ENCODE results near the gene NUBP2. TPM values are rescaled to one million over a fixed set of nuclear protein-coding genes. Genes with fewer than 3 reads are reported as not detected.
A peak's percentile ranks its signal among the peaks of the same experiment; 100 is the strongest.

The NUBP2 gene
- total RNA-seq, 4 donors from 2014 or later: 47.1 to 99.9 (median 59.3) TPM

DNA sequence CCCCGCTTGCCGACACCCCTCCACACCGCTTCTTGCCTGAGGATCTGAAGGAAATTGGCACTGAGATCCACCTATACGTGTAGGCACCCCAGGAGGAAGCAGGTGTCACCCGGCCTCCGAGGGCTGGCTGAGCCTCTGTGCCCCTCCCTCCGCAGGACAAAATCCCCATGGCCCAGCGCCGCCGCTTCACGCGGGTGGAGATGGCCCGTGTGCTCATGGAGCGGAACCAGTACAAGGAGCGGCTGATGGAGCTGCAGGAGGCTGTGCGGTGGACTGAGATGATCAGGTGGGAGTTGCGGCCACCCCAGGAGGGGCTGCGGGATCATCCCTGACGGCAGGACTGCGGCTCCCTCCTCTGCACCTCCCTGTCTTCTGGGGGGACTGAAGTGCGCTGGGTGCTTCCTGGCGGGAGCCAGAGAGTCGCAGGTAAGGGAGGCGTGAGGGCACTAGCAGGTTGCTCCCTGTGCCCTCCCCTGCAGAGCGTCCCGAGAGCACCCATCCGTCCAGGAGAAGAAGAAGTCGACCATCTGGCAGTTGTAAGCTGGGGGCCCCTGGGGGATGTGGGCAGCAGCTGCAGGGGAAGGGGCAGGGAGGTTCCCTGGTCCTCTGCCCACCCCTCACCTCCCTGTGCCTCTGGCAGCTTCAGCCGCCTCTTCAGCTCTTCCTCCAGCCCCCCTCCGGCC, 20.4 kb upstream of the NUBP2 start:
- no peaks in the 10 kb centered on the region for H3K27me3 ChIP-seq
- H3K36me3 ChIP-seq: peaks cover 0 to 83% (median 0%) of the 10 kb centered on the region in 3 donors
- no peaks in the 10 kb centered on the region for H3K9me3 ChIP-seq
- TF ChIP-seq, protein P1, sequence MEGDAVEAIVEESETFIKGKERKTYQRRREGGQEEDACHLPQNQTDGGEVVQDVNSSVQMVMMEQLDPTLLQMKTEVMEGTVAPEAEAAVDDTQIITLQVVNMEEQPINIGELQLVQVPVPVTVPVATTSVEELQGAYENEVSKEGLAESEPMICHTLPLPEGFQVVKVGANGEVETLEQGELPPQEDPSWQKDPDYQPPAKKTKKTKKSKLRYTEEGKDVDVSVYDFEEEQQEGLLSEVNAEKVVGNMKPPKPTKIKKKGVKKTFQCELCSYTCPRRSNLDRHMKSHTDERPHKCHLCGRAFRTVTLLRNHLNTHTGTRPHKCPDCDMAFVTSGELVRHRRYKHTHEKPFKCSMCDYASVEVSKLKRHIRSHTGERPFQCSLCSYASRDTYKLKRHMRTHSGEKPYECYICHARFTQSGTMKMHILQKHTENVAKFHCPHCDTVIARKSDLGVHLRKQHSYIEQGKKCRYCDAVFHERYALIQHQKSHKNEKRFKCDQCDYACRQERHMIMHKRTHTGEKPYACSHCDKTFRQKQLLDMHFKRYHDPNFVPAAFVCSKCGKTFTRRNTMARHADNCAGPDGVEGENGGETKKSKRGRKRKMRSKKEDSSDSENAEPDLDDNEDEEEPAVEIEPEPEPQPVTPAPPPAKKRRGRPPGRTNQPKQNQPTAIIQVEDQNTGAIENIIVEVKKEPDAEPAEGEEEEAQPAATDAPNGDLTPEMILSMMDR (IDR thresholded peaks at IDR 0.05): no peak
- TF ChIP-seq POLR2A (IDR thresholded peaks at IDR 0.05): no peak
- DNase-seq: no peak
- no peak overlapping the region for H3K4me3 ChIP-seq
- peaks cover 0 to 5% (median 2%) of the 10 kb centered on the region in 4 donors for H3K4me1 ChIP-seq
- H3K27ac ChIP-seq: no peak overlapping the region

DNA sequence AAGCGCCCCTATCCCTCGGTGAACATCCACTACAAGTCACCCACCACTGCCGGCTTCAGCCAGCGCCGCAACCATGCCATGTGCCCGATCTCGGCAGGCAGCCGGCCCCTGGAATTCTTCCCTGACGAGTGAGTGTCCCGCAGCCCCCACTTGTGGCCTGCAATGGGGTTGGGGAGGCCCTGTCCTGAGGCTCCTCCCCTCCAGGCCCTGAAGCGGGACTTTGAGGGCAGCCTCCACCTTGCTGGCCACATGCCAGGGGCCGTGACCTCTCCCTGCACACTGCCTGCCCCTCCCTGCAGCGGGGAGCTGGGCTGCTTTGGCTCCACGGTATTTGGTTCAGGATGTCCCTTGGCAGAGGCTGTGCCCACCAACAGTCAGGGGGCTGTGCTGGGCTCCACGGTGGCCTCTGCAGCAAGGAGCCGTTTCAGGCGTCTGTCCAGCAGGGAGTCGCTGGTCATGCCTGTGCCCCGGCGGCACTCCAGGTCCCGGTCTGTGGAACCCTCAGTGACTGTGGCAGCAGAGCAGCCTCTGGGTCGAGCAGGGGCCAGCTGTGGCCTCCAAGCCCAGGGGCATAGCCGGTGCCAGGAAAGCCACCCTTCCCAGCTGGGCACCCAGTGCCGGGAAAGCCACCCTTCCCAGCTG, 19.8 kb upstream of the NUBP2 start:
- Histone ChIP-seq H3K27ac (no peak overlapping the region), H3K4me3 (no peak overlapping the region), H3K27me3 (no peaks in the 10 kb centered on the region), H3K36me3 (peaks cover 0 to 90% (median 0%) of the 10 kb centered on the region in 3 donors), H3K4me1 (no peaks in the 10 kb centered on the region), H3K9me3 (no peaks in the 10 kb centered on the region)
- TF ChIP-seq, protein P1 (IDR thresholded peaks at IDR 0.05): no peak
- no peak for TF ChIP-seq POLR2A (IDR thresholded peaks at IDR 0.05)
- DNase-seq: no peak

DNA sequence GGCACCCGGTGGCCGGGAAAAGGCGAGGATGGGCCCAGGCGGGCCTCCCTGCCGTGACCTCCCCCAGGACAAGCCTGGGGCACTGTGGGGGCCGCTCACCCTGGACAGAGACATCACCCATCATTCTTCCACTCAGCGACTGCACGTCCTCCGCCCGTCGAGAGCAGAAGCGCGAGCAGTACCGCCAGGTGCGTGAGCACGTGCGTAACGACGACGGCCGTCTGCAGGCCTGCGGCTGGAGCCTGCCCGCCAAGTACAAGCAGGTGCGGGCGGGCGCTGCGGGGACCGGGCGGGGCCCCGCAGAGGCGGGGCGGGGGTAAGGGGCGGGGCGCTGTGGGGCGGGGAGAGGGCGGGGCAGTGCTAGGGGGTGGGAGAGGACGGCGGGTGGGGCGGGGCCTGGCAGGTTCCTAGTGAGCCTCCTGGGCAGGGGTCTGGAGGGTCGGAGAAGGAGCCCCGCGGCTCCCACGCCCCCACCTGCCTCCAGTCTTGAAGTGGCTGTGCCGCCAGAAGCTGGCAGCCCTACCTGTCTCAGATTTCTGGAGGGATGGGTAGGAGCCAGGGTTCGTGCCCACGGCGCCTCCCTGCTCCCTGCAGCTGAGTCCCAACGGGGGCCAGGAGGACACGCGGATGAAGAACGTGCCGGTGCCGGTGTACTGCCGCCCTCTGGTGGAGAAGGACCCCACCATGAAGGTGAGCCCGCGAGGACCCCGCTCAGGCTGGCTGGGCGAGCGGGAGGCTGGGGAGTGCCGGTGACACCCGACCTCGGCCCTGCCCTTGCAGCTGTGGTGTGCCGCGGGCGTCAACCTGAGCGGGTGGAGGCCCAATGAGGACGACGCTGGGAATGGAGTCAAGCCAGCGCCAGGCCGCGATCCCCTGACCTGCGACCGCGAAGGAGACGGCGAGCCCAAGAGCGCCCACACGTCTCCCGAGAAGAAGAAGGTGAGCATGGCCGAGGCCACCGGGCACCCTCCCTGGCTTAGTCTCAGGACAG, 18.9 kb upstream of the NUBP2 start:
- DNase-seq: no peak
- Histone ChIP-seq H3K9me3 (no peaks in the 10 kb centered on the region), H3K4me3 (no peak overlapping the region), H3K27me3 (no peaks in the 10 kb centered on the region), H3K4me1 (no peaks in the 10 kb centered on the region), H3K27ac (no peak overlapping the region), H3K36me3 (peaks cover 0 to 94% (median 0%) of the 10 kb centered on the region in 3 donors)
- TF ChIP-seq POLR2A (IDR thresholded peaks at IDR 0.05): no peak
- TF ChIP-seq, protein P1 (IDR thresholded peaks at IDR 0.05): peak in 1 of 6 experiments; percentile 10

DNA sequence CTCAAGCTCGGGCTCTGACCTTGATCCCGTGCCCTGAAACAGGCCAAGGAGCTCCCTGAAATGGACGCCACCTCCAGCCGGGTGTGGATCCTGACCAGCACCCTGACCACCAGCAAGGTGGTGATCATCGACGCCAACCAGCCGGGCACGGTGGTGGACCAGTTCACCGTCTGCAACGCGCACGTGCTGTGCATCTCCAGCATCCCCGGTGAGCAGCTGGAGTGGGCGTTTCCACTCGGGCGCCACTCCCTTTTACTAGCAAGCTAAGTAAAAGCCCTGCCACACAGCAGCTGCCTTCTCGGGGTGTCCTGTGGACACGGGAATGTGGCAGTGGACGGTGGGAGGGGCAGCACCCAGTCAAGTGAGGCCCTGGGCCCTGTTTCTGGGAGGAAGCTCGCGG, 17.8 kb upstream of the NUBP2 start:
- no peak for DNase-seq
- TF ChIP-seq, protein P1 (IDR thresholded peaks at IDR 0.05): no peak
- no peak for TF ChIP-seq POLR2A (IDR thresholded peaks at IDR 0.05)
- H3K27ac ChIP-seq: no peak overlapping the region
- peaks cover 0 to 7% (median 2%) of the 10 kb centered on the region in 4 donors for H3K4me1 ChIP-seq
- H3K4me3 ChIP-seq: no peak overlapping the region
- H3K36me3 ChIP-seq: peaks cover 0 to 96% (median 0%) of the 10 kb centered on the region in 3 donors
- H3K27me3 ChIP-seq: no peaks in the 10 kb centered on the region
- no peaks in the 10 kb centered on the region for H3K9me3 ChIP-seq

DNA sequence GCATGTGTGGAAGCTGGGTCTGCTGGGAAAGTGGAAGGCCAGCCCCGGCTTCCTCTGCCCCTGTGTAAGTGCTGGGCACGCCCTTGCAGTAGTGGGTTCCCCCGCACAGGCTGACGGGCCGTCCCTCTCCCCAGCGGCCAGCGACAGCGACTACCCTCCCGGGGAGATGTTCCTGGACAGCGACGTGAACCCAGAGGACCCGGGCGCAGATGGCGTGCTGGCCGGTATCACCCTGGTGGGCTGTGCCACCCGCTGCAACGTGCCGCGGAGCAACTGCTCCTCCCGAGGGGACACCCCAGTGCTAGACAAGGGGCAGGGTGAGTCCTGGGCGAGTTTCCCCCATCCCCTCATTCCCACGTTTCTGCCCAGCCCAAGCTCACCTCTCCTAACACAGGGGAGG, 16.9 kb upstream of the NUBP2 start:
- peaks cover 0 to 87% (median 0%) of the 10 kb centered on the region in 3 donors for H3K36me3 ChIP-seq
- H3K4me3 ChIP-seq: no peak overlapping the region
- TF ChIP-seq POLR2A (IDR thresholded peaks at IDR 0.05): no peak
- TF ChIP-seq, protein P1 (IDR thresholded peaks at IDR 0.05): no peak
- H3K27me3 ChIP-seq: no peaks in the 10 kb centered on the region
- DNase-seq: no peak
- H3K9me3 ChIP-seq: no peaks in the 10 kb centered on the region
- H3K4me1 ChIP-seq: peaks cover 0 to 14% (median 10%) of the 10 kb centered on the region in 4 donors
- no peak overlapping the region for H3K27ac ChIP-seq
